ENCODE data around the gene TMC1.
"Not testable (repeated sequence)": the region's sequence is repeated elsewhere in the genome, so short reads cannot be mapped to it uniquely, and the experiment has no call there.

Gene TMC1

DNA sequence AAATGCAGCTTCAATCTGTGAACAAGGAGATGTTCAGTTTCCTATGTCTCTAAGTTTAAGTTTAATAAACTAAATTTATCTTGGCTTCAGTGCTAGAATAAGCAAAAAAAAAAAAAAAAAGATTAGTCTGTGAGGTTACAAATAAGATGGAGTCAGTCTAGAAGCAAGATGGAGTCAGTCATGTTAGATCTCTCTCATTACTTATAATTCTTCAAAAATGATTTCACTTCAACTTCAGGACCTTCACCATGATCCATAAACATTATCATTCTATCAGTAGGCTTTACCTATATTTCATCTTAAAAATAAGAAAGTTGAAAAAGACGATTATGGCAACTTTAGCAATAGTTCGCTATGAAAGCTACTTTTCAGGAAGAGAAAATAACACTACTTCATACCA lies 30.2 kb upstream of the TMC1 start:
- TF ChIP-seq, protein P1, sequence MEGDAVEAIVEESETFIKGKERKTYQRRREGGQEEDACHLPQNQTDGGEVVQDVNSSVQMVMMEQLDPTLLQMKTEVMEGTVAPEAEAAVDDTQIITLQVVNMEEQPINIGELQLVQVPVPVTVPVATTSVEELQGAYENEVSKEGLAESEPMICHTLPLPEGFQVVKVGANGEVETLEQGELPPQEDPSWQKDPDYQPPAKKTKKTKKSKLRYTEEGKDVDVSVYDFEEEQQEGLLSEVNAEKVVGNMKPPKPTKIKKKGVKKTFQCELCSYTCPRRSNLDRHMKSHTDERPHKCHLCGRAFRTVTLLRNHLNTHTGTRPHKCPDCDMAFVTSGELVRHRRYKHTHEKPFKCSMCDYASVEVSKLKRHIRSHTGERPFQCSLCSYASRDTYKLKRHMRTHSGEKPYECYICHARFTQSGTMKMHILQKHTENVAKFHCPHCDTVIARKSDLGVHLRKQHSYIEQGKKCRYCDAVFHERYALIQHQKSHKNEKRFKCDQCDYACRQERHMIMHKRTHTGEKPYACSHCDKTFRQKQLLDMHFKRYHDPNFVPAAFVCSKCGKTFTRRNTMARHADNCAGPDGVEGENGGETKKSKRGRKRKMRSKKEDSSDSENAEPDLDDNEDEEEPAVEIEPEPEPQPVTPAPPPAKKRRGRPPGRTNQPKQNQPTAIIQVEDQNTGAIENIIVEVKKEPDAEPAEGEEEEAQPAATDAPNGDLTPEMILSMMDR (IDR thresholded peaks at IDR 0.05; ENCODE audit: low read depth, low read length) = no peak
- TF ChIP-seq MYC (IDR thresholded peaks at IDR 0.05; ENCODE audit: low read depth, low read length) = no peak
- DNase-seq (ENCODE audit: low read depth) = no peak
- H3K4me3 ChIP-seq (ENCODE audit: low read depth, low read length) = no peak overlapping the region

GRCh38 chr9:72494051-72494450 lies 27.4 kb upstream of the TMC1 start:
- H3K4me3 ChIP-seq (ENCODE audit: low read depth, low read length) = no peak overlapping the region
- TF ChIP-seq, protein P2, sequence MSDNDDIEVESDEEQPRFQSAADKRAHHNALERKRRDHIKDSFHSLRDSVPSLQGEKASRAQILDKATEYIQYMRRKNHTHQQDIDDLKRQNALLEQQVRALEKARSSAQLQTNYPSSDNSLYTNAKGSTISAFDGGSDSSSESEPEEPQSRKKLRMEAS (IDR thresholded peaks at IDR 0.05; ENCODE audit: low read depth, low read length) = no peak
- TF ChIP-seq MYC (IDR thresholded peaks at IDR 0.05; ENCODE audit: low read depth, low read length) (no peak), POLR2A (IDR thresholded peaks at IDR 0.05; ENCODE audit: extremely low read depth, insufficient read length) (no peak)
- TF ChIP-seq, protein P1 (IDR thresholded peaks at IDR 0.05; ENCODE audit: low read depth, low read length) = no peak
- DNase-seq (ENCODE audit: low read depth) = no peak

DNA sequence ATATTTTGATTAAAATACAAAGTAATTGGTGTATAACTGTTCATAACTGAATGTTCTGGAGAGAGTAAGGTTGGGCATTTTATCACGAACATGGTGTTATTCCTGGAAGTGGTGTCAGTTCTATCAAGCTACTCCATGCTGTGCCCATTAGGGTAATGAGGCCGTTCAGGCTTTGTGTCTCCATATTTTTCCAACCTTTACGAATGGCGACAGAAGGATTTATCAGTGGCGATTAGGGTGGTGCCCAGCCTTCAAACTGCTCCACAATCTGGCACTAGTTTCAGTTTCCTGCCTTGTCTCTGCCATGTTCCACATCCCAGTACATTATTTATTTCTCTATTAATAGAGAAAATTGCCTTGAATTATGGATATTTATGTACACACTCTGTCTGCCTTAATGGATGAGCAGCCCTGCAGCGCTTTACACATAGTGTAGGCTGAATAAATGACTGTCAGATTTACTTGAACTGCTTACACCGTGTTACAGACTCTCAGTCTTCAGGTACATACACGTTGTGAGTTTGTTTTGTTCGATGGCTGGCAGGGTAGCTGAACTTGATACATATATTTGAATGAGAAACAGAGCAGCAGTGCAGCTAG lies 23.9 kb upstream of the TMC1 start:
- TF ChIP-seq, protein P1 (IDR thresholded peaks at IDR 0.05; ENCODE audit: low read depth, low read length) = no peak
- TF ChIP-seq POLR2A (IDR thresholded peaks at IDR 0.05; ENCODE audit: extremely low read depth, insufficient read length) = no peak
- TF ChIP-seq MYC (IDR thresholded peaks at IDR 0.05; ENCODE audit: low read depth, low read length) = no peak
- TF ChIP-seq, protein P2 (IDR thresholded peaks at IDR 0.05; ENCODE audit: low read depth, low read length) = no peak
- H3K4me3 ChIP-seq (ENCODE audit: low read depth, low read length) = no peak overlapping the region
- DNase-seq (ENCODE audit: low read depth) = no peak

GRCh38 chr9:72506615-72507014 lies 14.8 kb upstream of the TMC1 start:
- DNase-seq (ENCODE audit: low read depth) = peak; percentile 1
- no peak for TF ChIP-seq MYC (IDR thresholded peaks at IDR 0.05; ENCODE audit: low read depth, low read length)

DNA sequence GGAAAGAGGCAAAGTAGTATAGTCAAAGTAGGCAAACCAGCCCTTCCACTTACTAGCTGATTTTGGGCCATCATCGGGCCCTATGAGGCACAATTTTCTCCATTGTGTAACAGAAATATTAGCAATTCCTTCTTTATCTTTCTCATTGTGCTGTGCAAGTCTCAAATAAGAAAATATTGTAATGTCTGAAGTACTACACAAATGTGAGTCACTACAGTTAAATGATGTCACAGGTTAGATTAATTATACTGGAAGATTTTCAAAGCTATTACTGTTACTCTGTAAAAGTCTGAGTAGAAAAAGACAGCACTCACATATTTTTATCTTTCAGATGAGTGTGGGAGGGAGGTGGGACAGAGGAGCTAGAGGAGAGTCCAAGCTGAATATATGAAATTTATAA lies 12.4 kb upstream of the TMC1 start:
- TF ChIP-seq POLR2A (IDR thresholded peaks at IDR 0.05; ENCODE audit: extremely low read depth, insufficient read length) (no peak), MYC (IDR thresholded peaks at IDR 0.05; ENCODE audit: low read depth, low read length) (no peak)
- TF ChIP-seq, protein P1 (IDR thresholded peaks at IDR 0.05; ENCODE audit: low read depth, low read length) = no peak
- DNase-seq (ENCODE audit: low read depth) = no peak
- no peak overlapping the region for H3K4me3 ChIP-seq (ENCODE audit: low read depth, low read length)

More at GRCh38 chr9:72506615-72507014, 14.8 kb upstream of the TMC1 start:
- no peak overlapping the region for H3K4me3 ChIP-seq (ENCODE audit: low read depth, low read length)

- no peak for TF ChIP-seq POLR2A (IDR thresholded peaks at IDR 0.05; ENCODE audit: extremely low read depth, insufficient read length)
- TF ChIP-seq, protein P1 (IDR thresholded peaks at IDR 0.05; ENCODE audit: low read depth, low read length) = no peak
- TF ChIP-seq, protein P2 (IDR thresholded peaks at IDR 0.05; ENCODE audit: low read depth, low read length) = no peak
- TF ChIP-seq MYC (IDR thresholded peaks at IDR 0.05; ENCODE audit: low read depth, low read length) = no peak
- no peak for DNase-seq (ENCODE audit: low read depth)
Measured at GRCh38 chr9:72509635-72510034, 11.8 kb upstream of the TMC1 start.

DNA sequence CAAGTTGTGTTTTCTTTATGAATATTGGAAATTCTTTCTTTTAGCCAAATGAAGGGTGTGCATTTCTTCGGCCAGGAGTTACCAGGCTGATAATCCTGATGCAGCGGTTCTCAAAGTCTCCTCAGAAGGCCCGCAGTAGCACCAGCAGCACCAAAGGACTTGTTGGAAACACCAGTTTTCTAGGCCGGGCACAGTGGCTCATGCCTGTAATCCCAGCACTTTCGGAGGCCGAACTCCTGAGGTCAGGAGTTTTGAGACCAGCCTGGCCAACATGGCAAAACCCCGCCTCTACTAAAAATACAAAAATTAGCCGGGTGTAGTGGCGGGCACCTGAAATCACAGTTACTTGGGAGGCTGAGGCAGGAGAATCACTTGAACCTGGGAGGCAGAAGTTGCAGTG lies 397 bp upstream of the TMC1 start:
- not testable (repeated sequence) for DNase-seq (ENCODE audit: low read depth); H3K4me3 ChIP-seq (ENCODE audit: low read depth, low read length)

More at GRCh38 chr9:72509635-72510034, 11.8 kb upstream of the TMC1 start:
- H3K4me3 ChIP-seq (ENCODE audit: low read depth, low read length) = no peak overlapping the region

Measured in NB4 (cell line).